Stimulated activated CD8-positive, alpha-beta memory T cell treated with anti-CD3 and anti-CD28 coated beads, Interleukin-15, amount 100 ng/mL, for 4 hours (primary cell): ENCODE measurements around the gene FAM193B.
"Not testable (repeated sequence)": the region's sequence is repeated elsewhere in the genome, so short reads cannot be mapped to it uniquely, and the experiment has no call there.

Experiments used
- DNase-seq, 2 donors: peaks; one replicate each; pipeline ENCODE4 v3.0.0-alpha.2; 2020; ENCODE audit warnings: low read depth in 2 of 2

Gene FAM193B

DNA sequence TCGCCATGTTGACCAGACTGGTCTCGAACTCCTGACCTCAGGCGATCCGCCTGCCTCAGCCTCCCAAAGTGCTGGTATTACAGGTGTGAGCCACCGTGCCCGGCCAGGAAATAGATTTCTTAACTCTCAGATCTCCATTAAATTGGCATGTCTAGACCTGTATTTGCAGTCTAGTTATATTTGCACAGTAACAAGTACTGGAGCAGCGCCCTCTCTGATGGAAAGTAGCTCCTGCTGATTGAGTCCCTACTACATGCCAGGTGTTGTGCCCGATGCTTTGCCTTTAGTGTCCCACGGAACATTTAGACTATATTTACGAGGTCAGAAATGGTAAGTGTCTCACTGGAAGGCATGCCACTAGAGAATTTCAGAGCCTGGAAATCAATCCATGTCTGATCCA, 21.8 kb upstream of the FAM193B start:
- no peak for DNase-seq

DNA sequence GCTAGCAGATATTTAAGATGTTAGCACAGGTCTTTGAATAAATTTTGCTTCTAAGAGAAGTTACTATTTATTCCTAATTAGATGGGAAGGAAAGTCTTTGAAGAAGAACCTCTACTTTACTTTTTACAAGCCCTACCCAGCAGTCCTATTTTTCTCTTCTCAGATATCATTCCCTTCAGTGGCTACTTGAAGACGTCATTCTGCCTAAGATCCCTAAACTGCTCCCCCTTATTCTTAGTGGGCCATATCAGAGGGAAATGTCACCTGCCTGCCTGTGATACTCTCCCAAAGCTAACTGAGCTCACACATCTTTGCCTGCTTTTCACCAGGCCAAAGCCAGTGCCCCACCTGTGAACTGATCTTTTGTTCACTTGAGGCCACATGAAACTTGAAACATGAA, 21.1 kb upstream of the FAM193B start:
- no peak for DNase-seq

DNA sequence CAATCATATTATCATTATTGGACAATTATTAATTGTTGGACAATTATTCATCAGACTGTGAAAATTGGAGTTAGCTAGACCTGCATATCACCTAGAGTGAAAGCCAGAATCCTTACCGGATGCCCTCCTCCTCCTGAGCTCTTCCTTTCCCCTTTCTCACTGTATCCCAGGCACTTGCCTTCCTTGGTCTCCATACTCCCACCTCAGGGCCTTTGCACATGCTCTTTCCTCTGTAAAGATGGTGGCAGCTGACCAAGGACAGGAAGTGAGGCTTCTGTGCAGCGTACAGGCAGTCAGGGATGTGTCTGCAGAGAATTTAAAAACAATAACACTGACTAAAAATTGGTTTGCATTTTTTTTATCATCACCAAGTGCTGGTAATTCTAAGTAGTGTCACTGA, 15.5 kb upstream of the FAM193B start:
- DNase-seq: no peak

DNA sequence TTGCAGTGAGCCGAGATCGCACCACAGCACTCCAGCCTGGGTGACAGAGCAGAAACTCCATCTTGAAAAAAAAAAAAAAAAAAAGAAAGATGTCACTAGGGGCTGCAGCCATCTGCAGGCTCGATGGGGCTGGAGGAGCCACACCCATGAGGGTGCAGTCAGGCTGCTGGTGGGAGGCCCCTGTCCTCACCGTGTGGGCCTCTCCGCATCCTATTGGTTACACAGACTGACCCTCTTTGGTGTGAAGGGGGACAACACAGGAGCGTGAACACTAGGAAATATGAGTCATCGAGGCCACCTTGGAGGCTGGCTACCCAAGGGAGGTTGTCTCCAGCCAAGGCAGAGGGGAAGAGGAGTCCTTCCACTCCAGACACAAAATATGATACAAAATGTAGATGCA, 14.0 kb upstream of the FAM193B start:
- no peak for DNase-seq

DNA sequence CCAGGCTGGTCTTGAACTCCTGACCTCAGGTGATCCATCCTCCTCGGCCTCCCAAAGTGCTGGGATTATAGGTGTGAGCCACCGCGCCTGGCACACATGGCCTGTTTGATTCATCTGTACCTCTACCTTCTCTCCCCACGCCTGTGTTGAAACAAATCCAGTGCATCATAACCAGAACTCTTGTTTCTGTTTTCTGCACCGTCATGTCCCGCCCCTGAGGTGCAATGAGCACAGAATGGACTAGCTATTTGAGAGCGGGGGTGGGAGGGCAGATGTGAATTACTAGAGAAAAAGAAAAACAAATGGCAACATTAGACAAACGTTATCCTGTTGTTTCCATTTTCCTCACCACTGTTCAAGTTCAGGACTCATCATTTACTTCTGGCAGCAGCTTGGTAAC, 10.7 kb upstream of the FAM193B start:
- no peak for DNase-seq

DNA sequence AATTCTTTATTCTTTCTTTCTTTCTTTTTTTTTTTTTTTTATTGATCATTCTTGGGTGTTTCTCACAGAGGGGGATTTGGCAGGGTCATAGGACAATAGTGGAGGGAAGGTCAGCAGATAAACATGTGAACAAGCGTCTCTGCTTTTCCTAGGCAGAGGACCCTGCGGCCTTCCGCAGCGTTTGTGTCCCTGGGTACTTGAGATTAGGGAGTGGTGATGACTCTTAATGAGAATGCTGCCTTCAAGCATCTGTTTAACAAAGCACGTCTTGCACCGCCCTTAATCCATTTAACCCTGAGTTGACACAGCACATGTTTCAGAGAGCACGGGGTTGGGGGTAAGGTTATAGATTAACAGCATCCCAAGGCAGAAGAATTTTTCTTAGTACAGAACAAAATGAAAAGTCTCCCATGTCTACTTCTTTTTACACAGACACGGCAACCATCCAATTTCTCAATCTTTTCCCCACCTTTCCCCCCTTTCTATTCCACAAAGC, 5.1 kb upstream of the FAM193B start:
- DNase-seq: not testable (repeated sequence)

DNA sequence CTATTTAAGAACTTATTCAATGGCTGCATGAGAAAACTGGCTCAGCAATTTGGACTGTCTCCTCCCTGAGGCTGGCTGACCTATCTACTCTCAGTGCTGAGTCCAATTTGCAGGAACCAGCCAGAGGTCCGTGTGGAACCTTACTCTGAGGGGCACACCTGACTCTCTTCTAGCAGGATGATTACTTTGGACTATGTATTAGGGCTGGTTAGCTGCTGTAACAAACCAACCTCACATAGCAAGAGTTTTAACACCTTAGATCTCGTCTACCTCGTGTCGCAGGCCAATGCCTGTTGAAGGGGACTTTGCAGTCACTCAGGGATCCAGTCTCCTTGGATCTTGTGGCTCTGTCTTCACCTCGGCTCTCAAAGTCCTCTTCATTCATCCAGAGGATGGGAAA, 3.4 kb upstream of the FAM193B start:
- no peak for DNase-seq

DNA sequence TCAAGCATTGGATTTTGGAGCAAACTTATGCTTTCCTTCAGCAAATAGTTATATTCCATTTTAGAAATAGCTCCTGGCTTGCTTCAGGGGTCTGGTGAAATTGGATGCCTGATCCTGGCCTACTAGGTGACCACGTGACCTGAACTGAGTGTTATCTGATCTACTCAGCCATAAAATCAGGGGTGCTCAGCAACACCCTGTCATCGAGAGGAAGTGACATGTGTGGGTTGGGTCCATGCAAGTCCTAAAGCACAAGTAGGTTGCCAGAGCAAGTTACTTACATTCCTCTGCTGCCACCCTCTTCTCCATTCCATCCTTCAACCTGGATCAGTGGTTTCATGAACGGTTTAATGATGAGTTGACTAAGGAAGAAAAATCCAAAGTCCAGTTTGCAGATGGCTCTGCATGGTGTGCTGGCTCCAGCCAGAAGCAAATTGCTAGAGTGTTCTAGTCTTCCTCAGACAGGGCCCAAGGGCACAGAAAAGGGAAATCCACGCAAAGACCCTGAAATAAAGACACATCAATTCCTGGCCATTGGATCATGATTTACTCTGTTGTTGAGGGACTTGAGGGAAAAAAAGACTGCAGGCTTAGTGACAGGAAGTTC, 2.8 kb upstream of the FAM193B start:
- no peak for DNase-seq

DNA sequence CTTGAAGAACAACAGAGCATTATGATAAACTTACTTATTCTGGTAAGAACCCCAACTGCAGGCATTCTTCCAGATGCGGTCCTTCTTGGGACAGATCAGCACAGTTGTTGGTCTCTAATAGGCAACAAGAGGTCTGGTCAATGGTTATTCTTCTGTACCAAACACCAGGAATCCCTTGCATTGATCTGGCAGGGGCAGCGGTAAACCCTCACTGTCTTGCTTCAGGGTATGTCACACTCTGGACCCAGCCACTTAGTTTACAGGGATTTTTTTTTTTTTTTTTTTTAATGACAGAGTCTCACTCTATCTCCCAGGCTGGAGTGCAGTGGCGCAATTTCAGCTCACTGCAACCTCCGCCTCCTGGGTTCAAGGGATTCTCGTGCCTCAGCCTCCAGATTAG, 1.3 kb upstream of the FAM193B start:
- DNase-seq: no peak

DNA sequence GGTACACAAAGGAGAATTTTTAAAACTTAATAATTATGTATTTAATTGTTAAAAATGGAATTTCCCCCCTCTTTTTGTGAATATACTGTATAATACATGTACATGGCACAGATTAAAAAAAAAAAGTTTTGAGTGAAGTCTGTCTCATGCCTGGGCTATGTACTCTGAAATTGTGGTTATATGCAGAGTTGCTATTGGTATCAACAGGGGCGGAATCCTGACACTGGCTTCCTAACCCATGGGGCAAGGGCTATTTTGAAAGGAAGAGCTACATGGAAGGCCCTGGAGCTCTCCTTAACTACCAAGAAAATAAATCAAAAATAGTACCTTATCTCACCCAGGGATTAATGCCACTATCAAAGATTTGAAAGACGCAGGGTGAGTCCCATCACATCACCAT, 865 bp upstream of the FAM193B start:
- DNase-seq: no peak

DNA sequence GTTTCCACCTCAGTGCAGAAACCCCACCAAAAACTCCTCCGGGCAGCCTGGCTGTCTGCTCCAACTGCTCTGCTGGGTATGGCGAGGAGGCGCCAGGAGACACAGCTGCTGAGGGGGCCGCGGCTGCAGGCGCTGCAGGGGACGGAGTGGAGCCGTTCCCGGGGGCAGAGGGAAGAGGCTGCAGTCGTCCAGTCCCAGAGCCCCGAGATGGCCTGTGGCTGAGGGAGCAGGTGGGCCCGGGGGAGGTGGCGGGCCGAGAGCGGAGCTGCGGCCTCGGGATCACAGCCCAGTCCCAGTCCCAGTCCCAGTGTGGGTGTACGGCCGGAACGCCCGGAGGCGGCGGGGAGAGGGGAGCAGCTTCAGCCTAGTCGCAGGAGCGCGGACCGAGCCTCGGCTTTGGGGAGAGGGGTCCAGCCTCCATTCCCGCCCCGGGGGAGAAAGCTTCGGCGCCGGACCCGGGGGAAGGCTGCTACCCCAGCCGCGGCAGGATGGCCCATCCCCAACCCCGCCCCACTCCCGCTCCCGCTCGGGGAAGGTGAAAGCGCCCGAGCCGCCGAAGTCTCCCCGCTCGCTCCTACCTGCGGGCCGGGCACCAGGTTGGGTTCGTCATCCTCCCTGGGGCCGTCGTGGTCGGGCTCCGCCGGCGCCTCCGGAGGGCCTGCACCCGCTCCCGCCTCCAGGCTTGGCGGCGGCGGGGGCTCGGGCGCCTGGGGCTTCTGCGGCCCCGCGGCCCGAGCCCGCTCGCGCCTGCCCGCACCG, 513 bp downstream of the FAM193B start:
- DNase-seq: peak; percentile 7

DNA sequence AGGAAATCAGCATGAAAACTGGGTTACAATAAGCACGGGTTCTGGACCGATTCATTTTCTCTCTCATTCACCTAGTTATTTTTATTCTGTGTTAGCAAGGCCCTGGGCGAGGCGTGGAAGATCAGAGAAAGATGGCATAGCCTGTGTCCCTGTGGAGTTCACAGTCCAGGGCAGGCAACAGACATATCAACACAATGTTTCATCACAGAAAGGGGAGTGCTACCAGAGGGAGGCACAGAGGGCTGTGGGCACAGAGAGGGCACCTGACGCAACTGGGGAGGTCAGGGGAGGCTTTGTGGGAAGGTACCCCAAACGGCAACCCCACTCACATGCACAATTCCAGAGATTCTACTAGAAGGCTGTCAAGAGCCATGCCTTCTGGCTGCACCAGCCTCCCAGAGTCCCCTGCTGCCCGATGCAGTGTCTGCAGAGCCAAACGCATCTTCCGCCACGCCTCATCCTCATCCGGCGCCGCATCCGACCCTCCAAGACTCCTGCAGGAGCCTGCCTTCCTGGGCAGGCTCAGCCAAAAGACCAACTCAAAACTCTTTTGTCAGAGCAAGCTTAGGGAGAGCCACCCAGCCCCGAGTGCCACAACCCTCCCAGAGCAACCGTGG, 1.4 kb downstream of the FAM193B start:
- DNase-seq: no peak

DNA sequence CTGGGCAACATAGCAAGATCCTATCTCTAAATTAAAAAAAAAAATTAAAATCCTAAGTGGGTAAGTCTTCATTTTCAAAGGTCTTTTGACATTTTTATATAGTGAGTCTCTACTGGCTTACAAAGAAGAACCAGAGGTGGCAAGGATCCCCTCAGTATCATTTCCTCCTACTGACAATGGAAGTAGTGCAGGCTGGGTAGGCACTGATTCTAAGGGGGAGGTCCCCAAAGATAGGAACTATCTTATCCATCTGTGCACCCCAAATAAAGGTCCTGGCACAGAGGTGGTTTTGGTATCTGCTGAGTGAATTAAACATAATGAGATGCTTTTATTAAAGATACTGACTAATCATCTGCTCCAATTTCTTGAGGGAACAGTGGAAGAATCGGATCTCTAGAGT, 4.2 kb downstream of the FAM193B start:
- no peak for DNase-seq

DNA sequence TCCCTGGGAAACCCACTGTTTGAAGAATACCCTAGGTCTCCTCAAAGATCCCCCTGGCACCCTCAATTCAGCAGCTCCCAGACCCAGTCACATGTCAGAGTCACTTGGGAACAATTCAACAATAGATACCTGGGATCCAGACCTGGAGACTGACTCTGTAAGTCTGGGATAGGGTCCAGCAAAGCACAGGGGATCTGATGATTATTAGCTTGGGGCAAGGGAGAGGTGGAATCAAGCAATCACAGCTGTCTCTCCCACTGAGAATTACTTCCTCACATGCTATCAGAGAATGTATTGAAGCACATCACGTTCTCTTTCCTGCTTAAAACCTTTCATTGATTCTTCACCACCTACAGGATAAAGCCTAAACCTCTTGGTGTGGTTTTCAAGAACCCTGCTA, 5.9 kb downstream of the FAM193B start:
- no peak for DNase-seq

DNA sequence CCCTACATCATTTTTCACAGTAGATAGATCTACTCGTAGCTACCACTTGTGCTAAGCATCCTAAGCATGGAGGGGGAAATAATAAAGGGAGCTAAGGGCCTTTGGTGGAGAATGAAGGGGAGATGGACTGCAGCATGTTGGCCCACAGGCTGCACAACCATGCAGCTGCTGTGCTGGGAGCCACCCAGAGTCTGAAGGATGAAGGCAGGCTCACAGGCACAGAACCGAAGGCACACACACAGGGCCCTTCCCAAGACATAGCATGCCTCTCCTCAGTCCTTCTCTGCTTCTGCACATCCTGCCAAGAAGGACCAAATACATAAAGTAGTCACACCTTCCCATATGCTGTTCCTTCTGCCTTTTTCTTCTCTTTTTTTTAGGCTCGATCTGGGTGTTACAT, 6.6 kb downstream of the FAM193B start:
- DNase-seq: no peak

DNA sequence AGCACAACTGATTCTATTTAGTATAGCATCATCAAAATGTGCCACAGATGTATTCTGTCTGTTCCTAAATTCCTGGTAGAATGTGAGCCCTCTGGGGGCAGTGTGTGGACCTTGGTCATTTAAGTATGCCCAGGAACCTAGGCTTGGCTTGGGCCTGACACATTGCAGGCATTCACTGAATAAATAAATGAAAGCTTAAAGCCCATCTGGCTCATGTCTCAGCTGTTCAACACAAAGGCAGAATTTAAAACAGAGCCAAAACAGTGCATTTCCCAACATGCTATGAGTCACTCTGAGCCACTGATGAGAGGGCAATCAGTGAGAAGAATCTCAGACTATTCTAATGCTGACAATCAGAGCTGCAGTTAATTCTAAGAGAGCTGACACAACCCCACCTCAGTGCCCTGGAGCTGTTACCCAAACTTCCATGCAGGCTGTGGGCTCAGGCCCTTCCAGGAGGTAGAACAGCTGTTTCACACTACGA, 8.1 kb downstream of the FAM193B start:
- DNase-seq: no peak

DNA sequence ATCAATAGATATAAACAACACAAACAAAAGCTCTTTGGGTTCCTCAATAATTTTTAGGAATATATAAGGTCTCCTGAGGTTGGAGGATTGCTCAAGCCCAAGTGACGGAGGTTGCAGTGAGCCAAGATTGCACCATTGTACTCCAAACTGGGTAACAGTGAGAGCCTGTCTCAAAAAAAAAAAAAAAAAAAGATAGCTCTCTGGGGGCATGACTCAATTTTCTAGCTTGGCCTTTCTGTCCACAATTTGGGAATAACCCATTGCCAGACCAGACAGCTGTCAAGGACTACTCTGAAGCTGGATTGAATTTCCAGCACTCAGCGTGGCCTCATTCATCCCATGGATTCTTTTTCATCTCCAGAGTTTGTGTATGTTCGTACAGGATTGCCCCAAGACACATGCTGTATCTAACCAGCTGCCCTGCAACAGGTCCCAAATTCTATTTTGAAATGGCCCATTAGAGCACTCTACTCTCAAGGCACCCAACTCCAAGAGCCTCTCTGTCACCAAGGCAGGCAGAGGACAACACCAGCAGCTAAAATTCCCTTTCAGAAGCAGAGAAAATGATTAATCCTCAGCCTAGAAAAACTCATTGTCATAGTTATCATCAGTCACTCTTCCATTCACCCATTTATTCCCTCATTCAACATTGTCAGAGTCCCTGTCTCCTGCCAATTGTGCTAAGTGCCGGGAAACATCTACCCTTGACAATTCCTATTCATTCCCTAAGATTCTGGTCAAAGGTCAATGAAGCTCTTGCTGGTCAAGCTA, 8.7 kb downstream of the FAM193B start:
- no peak for DNase-seq

DNA sequence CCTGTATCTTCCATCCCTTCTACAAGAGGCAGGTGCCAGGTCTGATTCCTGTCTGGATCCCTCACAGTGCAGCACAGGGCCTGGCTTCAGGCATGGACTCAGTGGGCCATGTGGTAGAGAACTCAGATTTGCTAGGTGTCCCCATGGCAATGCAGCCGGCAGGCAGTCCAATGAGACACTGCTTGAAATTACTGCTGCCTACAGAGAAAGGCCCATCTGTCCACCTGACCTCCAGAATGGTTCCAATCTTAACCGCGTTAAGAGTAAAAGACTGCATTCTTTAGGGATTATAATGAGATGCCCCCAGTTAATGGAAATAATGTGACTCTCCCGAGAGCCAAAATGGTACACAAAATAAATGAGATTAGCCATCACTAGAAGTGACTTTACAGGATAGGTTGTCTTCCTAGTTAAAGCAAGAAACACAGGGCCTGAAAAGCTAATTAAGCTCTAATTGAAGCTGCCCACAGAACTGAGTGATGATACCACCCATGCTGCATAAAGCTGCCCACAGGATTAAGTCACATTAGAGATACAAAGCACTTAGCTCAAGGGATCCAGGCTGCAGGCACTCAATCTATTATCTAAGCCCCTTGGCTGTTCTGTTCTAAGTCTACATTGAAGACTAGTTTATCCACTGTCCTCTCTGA, 11.4 kb downstream of the FAM193B start:
- no peak for DNase-seq

DNA sequence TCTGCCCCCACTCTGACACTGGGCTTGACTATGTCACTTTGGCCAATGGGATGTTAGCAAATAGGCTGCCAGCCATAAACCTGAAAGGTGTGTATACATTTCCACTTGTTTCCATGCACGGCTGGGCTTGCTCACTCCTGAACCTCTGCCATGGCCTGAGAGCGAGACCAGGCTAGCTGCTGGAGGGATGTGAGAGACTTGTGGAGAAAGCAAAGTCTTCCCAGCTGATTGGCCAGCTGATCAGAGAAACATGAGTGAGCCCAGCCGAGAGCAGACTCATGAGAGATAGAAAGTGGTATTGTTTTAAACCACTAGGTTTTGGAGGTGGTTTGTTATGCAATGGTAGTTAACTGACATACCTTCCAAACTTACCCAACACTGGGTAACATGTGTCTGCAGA, 13.9 kb downstream of the FAM193B start:
- DNase-seq: no peak

DNA sequence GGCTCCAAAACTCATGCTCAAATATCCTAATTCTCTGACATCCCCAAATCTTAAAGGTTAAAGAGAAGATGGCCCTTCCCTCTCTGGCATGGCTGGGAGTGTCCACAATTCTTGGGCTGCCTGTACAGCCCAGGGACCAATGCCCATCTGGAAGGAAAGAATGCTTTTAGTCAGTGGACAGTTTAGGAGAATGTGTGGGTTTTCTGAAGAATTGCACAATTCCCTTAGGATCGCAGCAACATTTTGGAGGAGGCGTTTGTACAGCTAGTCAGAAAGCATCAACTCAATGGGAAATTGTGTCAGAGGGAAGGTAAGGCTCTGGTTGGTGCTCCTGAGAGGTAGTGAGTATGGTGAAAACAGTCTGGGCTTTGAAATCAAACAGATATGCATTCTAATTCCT, 15.0 kb downstream of the FAM193B start:
- DNase-seq: no peak

DNA sequence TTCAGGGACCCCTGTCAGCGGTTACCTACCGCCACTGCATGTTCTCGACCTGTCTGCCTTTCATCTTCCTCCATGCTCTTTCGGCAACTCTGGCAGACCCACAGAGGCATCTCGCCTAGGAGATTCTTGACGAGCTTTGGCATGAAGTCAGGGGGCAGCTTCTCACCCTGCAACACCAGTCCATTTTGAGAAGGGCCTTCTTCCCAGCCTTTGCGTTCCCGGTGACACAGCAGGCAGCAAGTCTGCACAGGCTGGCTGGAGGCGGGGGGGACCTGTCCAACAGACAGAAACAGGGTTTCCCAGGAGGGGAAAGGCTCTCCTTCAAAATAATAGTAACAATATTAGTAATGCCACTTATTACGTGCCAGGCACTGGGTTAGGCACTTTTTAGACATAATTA, 15.5 kb downstream of the FAM193B start:
- no peak for DNase-seq
